LNCAP (cell line): Measurements from ENCODE around the gene KPNA5.

Source experiments
- CTCF ChIP-seq: fragments of 450-650 bp; IDR thresholded peaks from 2 replicates; pipeline ENCODE4 v1.5.1; 2017; ENCODE audit warnings: mild to moderate bottlenecking

The KPNA5 gene

DNA sequence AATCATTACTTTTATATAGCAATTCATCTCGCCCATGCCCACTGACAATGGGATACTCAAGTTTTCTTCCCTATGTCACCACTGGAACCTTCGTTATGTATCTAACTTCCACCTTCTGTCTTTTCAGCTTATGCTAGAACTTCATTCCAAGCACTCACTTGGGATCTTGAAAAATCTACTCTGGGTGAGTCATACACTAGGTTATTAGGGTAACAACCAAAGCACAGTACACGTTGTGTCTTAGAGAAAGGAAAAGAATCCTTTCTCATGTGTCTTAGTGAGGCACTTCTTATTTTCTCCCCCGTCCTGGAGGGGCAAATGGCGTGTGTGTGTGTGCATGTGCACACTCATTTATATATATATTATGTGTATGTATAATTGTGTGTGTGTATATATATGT lies 102.8 kb downstream of the KPNA5 start:
- no peak for TF ChIP-seq CTCF
